IPS DF 4.7 (cell line): ENCODE data around the gene AMMECR1.

Source experiments
- DNase-seq: peaks from one replicate; pipeline ENCODE4 v3.0.0-alpha.2; 2013; ENCODE audit warnings: low spot score; ENCODE audit errors: extremely low read depth

AMMECR1 gene

GRCh38 chrX:110212299-110212698 is 105.6 kb downstream of the AMMECR1 start:
- no peak for DNase-seq

- DNase-seq, result no peak
These were observed 106.5 kb downstream of the AMMECR1 start for GRCh38 chrX:110211340-110211739.

- no peak for DNase-seq
These were observed 107.3 kb downstream of the AMMECR1 start for GRCh38 chrX:110210417-110211139.

- no peak for DNase-seq
These were observed 109.8 kb downstream of the AMMECR1 start for GRCh38 chrX:110208092-110208491.

GRCh38 chrX:110204986-110205385 is 112.9 kb downstream of the AMMECR1 start:
- no peak for DNase-seq

- DNase-seq, result no peak
These were observed 116.1 kb downstream of the AMMECR1 start for GRCh38 chrX:110201799-110202198.

GRCh38 chrX:110194977-110195376 is 122.9 kb downstream of the AMMECR1 start:
- DNase-seq, result no peak

- DNase-seq, result no peak
These were observed 125.4 kb downstream of the AMMECR1 start for GRCh38 chrX:110192516-110192915.

GRCh38 chrX:110188701-110189558 is 129.0 kb downstream of the AMMECR1 start:
- DNase-seq, result no peak

- DNase-seq, result no peak
These were observed 134.6 kb downstream of the AMMECR1 start for GRCh38 chrX:110183314-110183713.

GRCh38 chrX:110182865-110183264 is 135.0 kb downstream of the AMMECR1 start:
- DNase-seq, result no peak

- DNase-seq, result no peak
These were observed 135.5 kb downstream of the AMMECR1 start for GRCh38 chrX:110182362-110182761.

GRCh38 chrX:110181459-110182137 is 136.3 kb downstream of the AMMECR1 start:
- DNase-seq, result no peak

GRCh38 chrX:110180928-110181310 is 137.0 kb downstream of the AMMECR1 start:
- no peak for DNase-seq

GRCh38 chrX:110180176-110180927 is 137.5 kb downstream of the AMMECR1 start:
- DNase-seq, result no peak

GRCh38 chrX:110178179-110178865 is 139.6 kb downstream of the AMMECR1 start:
- no peak for DNase-seq

GRCh38 chrX:110175696-110176095 is 142.2 kb downstream of the AMMECR1 start:
- no peak for DNase-seq

- DNase-seq, result no peak
These were observed 142.7 kb downstream of the AMMECR1 start for GRCh38 chrX:110175146-110175545.

- DNase-seq, result no peak
These were observed 144.4 kb downstream of the AMMECR1 start for GRCh38 chrX:110173192-110174175.

GRCh38 chrX:110172215-110172614 is 145.7 kb downstream of the AMMECR1 start:
- no peak for DNase-seq
